Right lobe of liver (tissue), 6 donors: Measurements from ENCODE around the gene PNPLA7. TPM values are rescaled to one million over a fixed set of nuclear protein-coding genes. Genes with fewer than 3 reads are reported as not detected.
A peak's percentile ranks its signal among the peaks of the same experiment; 100 is the strongest.
"Not testable (repeated sequence)": the region's sequence is repeated elsewhere in the genome, so short reads cannot be mapped to it uniquely, and the experiment has no call there.

Source experiments
- ATAC-seq, 4 donors: fragments of 200-7000 bp; cut with Tn5 transposase; one replicate each; pipeline ENCODE4 v1.9.1; 2020; ENCODE audit warnings: mild to moderate bottlenecking in 4 of 4, moderate library complexity in 4 of 4
- DNase-seq, 3 donors: peaks; one replicate each; pipeline ENCODE4 v3.0.0-alpha.2; 2020
- H3K27ac ChIP-seq, 3 donors: fragments of 200-600 bp; one replicate each; pipeline ENCODE4 v1.8.0; 2022
- H3K27me3 ChIP-seq, 2 donors: fragments of 200-600 bp; one replicate each; pipeline ENCODE4 v1.8.0; 2022
- H3K36me3 ChIP-seq, 4 donors: fragments of 200-600 bp; sonication (generic) in 1 of 4; one replicate each; pipeline versions ENCODE4 v1.5.1 to v1.8.0; 2017 to 2022; ENCODE audit warnings: control low read depth in 1 of 4
- H3K4me1 ChIP-seq, 4 donors: fragments of 200-600 bp; sonication (generic) in 1 of 4; one replicate each; pipeline versions ENCODE4 v1.5.1 to v1.8.0; 2017 to 2022; ENCODE audit warnings: control low read depth in 1 of 4
- H3K4me3 ChIP-seq, 3 donors: fragments of 200-600 bp; one replicate each; pipeline ENCODE4 v1.8.0; 2022
- H3K9me3 ChIP-seq, 4 donors: fragments of 200-600 bp; sonication (generic) in 1 of 4; one replicate each; pipeline versions ENCODE4 v1.5.1 to v1.8.0; 2017 to 2022; ENCODE audit warnings: control low read depth in 1 of 4
- CTCF ChIP-seq, 4 donors: fragments of 200-600 bp in 3 of 4; fragments of 450-650 bp in 1 of 4; IDR thresholded peaks; one replicate each; pipeline versions ENCODE4 v1.5.1 to v1.8.0; 2016 to 2022; ENCODE audit warnings: antibody characterized with exemption in 4 of 4, mild to moderate bottlenecking in 2 of 4
- POLR2A ChIP-seq: fragments of 450-650 bp; IDR thresholded peaks from one replicate; pipeline ENCODE4 v1.6.1; 2017; ENCODE audit warnings: antibody characterized with exemption, mild to moderate bottlenecking
- WGBS: methylation state at CpG from one replicate; pipeline ENCODE4 v1.1.6; 2018; ENCODE audit warnings: low coverage, low lambda C conversion rate; ENCODE audit not compliant: insufficient coverage; ENCODE audit errors: missing lambda C conversion rate; 5-methylcytosine and 5-hydroxymethylcytosine counted together
- intact Hi-C, 2 donors: fragments of 100-400 bp; cut with DNase I; formaldehyde crosslinking; loops; one replicate each; pipeline versions ENCODE4 v1.11.2 to v1.14.1; 2022
- microRNA-seq, 2 donors: library from miRNA; unstranded; fragments of <30 nt; microRNA quantifications; one replicate each; pipeline ENCODE4, GENCODE V29; 2019 to 2020
- total RNA-seq, 6 experiments: library from RNA; depleted of rRNA in 2 of 6; stranded (reverse); fragments of >200 nt in 2 of 6; fragmentation: NEBNext Ultra II Directional in 3 of 6; extraction: Animal tissue kit (Norgen Biotek cat#: 25700) in 3 of 6; gene quantifications; one replicate each; pipeline versions ENCODE4 v1.1.0 to v1.2.4, GENCODE V29; 2016 to 2023
- donor health status: DM: no; HTN: yes; CAD: no.
- donor health status: DM: no; HTN: no; CAD: no.
- donor health status: DM: no; HTN: no; CAD: no.
- donor health status: DM: no; HTN: yes; CAD: no.
- donor health status: DM: no; HTN: yes; CAD: no.

The PNPLA7 gene
- total RNA-seq, 6 experiments from 2014 or later, result 3.9 to 15.6 (median 7.4) TPM

GRCh38 chr9:137411645-137412380, 138.4 kb downstream of the PNPLA7 start:
- peak overlapping the region; percentile 26 to 70 (median 29) for H3K27ac ChIP-seq
- H3K9me3 ChIP-seq, result no peaks in the 10 kb centered on the region
- no peaks in the 10 kb centered on the region for H3K36me3 ChIP-seq
- TF ChIP-seq CTCF (IDR thresholded peaks at IDR 0.05) (no peak), POLR2A (no peak)
- H3K4me1 ChIP-seq, result peaks cover 0 to 7% (median 2%) of the 10 kb centered on the region in 4 donors
- ATAC-seq, result peak; percentile 44 to 62 (median 52)
- 47% methylated on average over 13 of the region's 30 CpGs for WGBS
- H3K4me3 ChIP-seq, result no peak overlapping the region
- no peaks in the 10 kb centered on the region for H3K27me3 ChIP-seq
- DNase-seq, result peak; percentile 61 to 81 (median 72)
- intact Hi-C loops, result no loop called here

DNA sequence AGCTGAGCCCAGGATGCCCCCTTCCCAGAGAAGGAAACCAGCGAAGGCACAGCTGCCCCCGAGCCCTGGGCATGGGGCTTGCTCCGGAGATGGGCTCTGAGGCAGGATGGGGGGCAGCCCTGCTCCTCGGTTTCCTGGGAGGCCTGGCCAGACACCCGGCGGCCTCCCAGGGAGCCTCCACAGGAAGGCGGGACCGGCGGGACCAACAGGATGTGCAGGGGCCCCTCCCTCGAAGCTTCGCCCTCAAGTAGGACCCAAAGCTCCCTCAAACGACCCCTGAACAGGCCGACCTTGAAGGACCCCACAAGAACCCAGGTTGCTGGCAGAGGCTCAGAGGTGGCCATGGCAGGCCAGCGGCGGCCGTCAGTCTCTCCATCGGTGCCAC, 138.9 kb downstream of the PNPLA7 start:
- Histone ChIP-seq H3K4me3 (no peak overlapping the region), H3K27ac (peak overlapping the region in 1 of 3 donors; percentile 16), H3K4me1 (peaks cover 0 to 12% (median 5%) of the 10 kb centered on the region in 4 donors), H3K9me3 (no peaks in the 10 kb centered on the region), H3K27me3 (no peaks in the 10 kb centered on the region), H3K36me3 (no peaks in the 10 kb centered on the region)
- DNase-seq (peak in 1 of 3 donors; percentile 43), ATAC-seq (no peak)
- WGBS, result 20% methylated on average over 4 of the region's 17 CpGs
- intact Hi-C loops, result no loop called here
- TF ChIP-seq CTCF (IDR thresholded peaks at IDR 0.05), result no peak
- no peak for TF ChIP-seq POLR2A

DNA sequence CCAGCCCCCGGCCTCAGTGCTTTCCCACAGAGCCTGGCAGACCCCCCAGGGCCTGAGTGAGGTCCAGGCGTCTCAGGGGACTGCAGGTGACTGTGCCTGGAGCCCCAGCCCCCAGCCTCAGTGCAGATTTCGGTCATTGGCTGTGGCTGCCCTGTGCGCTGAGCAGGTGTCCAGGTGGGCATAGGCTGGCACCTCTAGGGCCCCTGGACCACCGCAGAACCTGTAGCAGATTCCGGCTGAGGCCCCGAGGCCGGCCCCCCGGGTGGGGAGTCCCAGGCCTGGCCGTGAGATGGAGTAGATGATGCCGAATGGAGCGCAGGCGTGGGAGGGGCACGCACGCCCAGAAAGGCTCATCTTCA, 139.3 kb downstream of the PNPLA7 start:
- Histone ChIP-seq H3K4me1 (peaks cover 0 to 12% (median 5%) of the 10 kb centered on the region in 4 donors), H3K36me3 (no peaks in the 10 kb centered on the region), H3K4me3 (no peak overlapping the region), H3K27me3 (no peaks in the 10 kb centered on the region), H3K27ac (peak overlapping the region in 1 of 3 donors; percentile 16), H3K9me3 (no peaks in the 10 kb centered on the region)
- WGBS, result no CpG with 5 or more reads among the region's 15 CpGs
- TF ChIP-seq POLR2A (no peak), CTCF (IDR thresholded peaks at IDR 0.05) (no peak)
- DNase-seq (no peak), ATAC-seq (no peak)
- intact Hi-C loops, result no loop called here

- H3K9me3 ChIP-seq, DNase-seq, intact Hi-C loops, ATAC-seq, H3K4me3 ChIP-seq, H3K36me3 ChIP-seq, H3K27me3 ChIP-seq, H3K27ac ChIP-seq: not testable (repeated sequence)
- WGBS, result 78% methylated on average over 6 of the region's 18 CpGs
- peaks cover 0 to 12% (median 5%) of the 10 kb centered on the region in 4 donors for H3K4me1 ChIP-seq
Measured at GRCh38 chr9:137410236-137410890, 139.8 kb downstream of the PNPLA7 start.

Small RNA genes within 50 kb of the gene (microRNA-seq; reads per million reads assigned to microRNA genes)
- gene MIR7114, result 0.64 to 1.2 reads per million in 2 donors

Other genes starting within 250 kb of the PNPLA7 start
- 1 to 10 TPM in 3 of 6 experiments, under 1 TPM in 3; 0.57 to 2.3 (median 0.98) TPM for gene NRARP, start 248.1 kb downstream of the PNPLA7 start, total RNA-seq
- 10 to 100 TPM in 3 of 6 experiments, 1 to 10 TPM in 3; 3.3 to 14.4 (median 10.6) TPM for gene EXD3, start 127.2 kb downstream of the PNPLA7 start, total RNA-seq
- gene NOXA1, start 127.0 kb downstream of the PNPLA7 start, total RNA-seq, result 1 to 10 TPM; 4.7 to 8.0 (median 5.7) TPM
- 10 to 100 TPM in 2 of 6 experiments, 1 to 10 TPM in 4; 3.3 to 11.5 (median 7.5) TPM for gene ENTPD8, start 109.0 kb downstream of the PNPLA7 start, total RNA-seq
- 10 to 100 TPM; 15.6 to 55.4 (median 20.1) TPM for gene NSMF, start 91.1 kb downstream of the PNPLA7 start, total RNA-seq
- gene MRPL41, start 1.5 kb upstream of the PNPLA7 start, total RNA-seq, result 10 to 100 TPM; 43.4 to 97.8 (median 74.0) TPM
- 10 to 100 TPM in 5 of 6 experiments, 1 to 10 TPM in 1; 9.2 to 17.8 (median 11.8) TPM for gene DPH7, start 28.5 kb upstream of the PNPLA7 start, total RNA-seq
- gene ZMYND19, start 40.1 kb upstream of the PNPLA7 start, total RNA-seq, result 10 to 100 TPM in 2 of 6 experiments, 1 to 10 TPM in 4; 8.4 to 11.7 (median 9.0) TPM
- 10 to 100 TPM; 19.1 to 45.0 (median 25.2) TPM for gene ARRDC1, start 55.3 kb upstream of the PNPLA7 start, total RNA-seq
- 10 to 100 TPM; 26.8 to 51.9 (median 36.7) TPM for gene EHMT1, start 68.6 kb upstream of the PNPLA7 start, total RNA-seq